ENCODE measurements around the gene PDCD11.

DNA sequence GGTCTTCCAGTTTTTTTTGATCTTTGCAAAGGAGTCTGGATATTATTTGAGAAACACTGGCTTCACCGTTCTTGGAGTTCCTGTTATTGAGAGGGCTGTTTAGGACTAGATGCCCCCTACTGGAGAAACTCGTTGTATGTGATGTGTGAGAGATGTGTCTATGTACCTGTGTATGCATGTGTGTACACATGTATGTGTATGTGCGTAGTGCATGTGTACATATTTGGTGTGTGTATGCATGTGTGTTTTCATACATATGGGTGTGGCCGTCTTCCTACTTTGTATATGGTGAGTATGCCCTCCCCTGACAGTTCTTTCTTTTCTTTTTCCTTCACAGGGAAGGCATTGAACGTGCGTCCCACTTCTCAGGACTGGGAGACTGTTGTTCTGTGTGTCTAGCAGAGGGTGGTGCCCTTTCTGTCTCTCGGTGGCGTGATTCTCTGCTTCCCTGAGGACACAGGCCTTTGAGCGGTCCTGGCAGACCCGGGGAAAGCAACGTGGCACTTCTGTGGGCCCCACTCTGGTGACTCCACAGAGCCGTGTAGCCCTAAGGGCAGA, 85.6 kb downstream of the PDCD11 start:
- TF ChIP-seq CTCF (IDR thresholded peaks at IDR 0.05): peak in 3 of 4 experiments; percentile 63 to 68 (median 66)
- TF ChIP-seq EP300 (IDR thresholded peaks at IDR 0.05): no peak
- no peak for TF ChIP-seq POLR2A (IDR thresholded peaks at IDR 0.05)
